Thyroid gland (tissue), 4 donors: Measurements from ENCODE around the gene B4GAT1. TPM values are rescaled to one million over a fixed set of nuclear protein-coding genes. Genes with fewer than 3 reads are reported as not detected.
"Not testable (repeated sequence)": the region's sequence is repeated elsewhere in the genome, so short reads cannot be mapped to it uniquely, and the experiment has no call there.

Source experiments
- DNase-seq, 2 donors: peaks; one replicate each; pipeline ENCODE4 v3.0.0-alpha.2; 2019
- H3K27ac ChIP-seq, 3 donors: fragments of 200-600 bp; sonication (generic); 1 replicate in 2 of 3; 2 replicates in 1 of 3; pipeline ENCODE4 v1.5.1; 2016 to 2019; ENCODE audit warnings: mild to moderate bottlenecking in 1 of 3, moderate library complexity in 1 of 3
- H3K27me3 ChIP-seq: fragments of 200-600 bp; sonication (generic); one replicate; pipeline ENCODE4 v1.5.1; 2019
- H3K36me3 ChIP-seq, 2 donors: fragments of 200-600 bp; sonication (generic); one replicate each; pipeline ENCODE4 v1.5.1; 2016 to 2019
- H3K4me1 ChIP-seq, 2 donors: fragments of 200-600 bp; sonication (generic); one replicate each; pipeline ENCODE4 v1.5.1; 2017 to 2019
- H3K4me3 ChIP-seq, 3 donors: fragments of 200-600 bp; sonication (generic); replicated peaks in 1 of 3; 1 replicate in 2 of 3; 2 replicates in 1 of 3; pipeline ENCODE4 v1.5.1; 2016; ENCODE audit warnings: mild to moderate bottlenecking in 1 of 3
- H3K9me3 ChIP-seq: fragments of 200-600 bp; sonication (generic); one replicate; pipeline ENCODE4 v1.5.1; 2017
- POLR2A ChIP-seq, 2 donors: fragments of 450-650 bp; IDR thresholded peaks; one replicate each; pipeline ENCODE4 v1.6.1; 2017; ENCODE audit warnings: antibody characterized with exemption in 2 of 2, mild to moderate bottlenecking in 2 of 2, moderate library complexity in 1 of 2
- WGBS, 2 donors: methylation state at CpG; one replicate each; pipeline ENCODE4 v1.1.5; 2017; 5-methylcytosine and 5-hydroxymethylcytosine counted together
- intact Hi-C: fragments of 100-400 bp; cut with DNase I; formaldehyde crosslinking; loops from one replicate; pipeline ENCODE4 v1.15.1; 2023
- total RNA-seq, 4 donors: library from RNA; depleted of rRNA; stranded (reverse); fragments of >200 nt; gene quantifications; one replicate each; pipeline ENCODE4 v1.2.3, GENCODE V29; 2016
- TF ChIP-seq, protein P1 (sequence below), 6 experiments: fragments of 200-600 bp in 3 of 6; fragments of 450-650 bp in 3 of 6; sonication (generic) in 3 of 6; IDR thresholded peaks; one replicate each; pipeline ENCODE4 v1.5.1; 2016 to 2019; ENCODE audit warnings: antibody characterized with exemption in 6 of 6, mild to moderate bottlenecking in 2 of 6, inconsistent platforms in 1 of 6, moderate library complexity in 1 of 6

Gene B4GAT1
- total RNA-seq, 4 donors from 2014 or later = 41.1 to 67.2 (median 49.5) TPM

DNA sequence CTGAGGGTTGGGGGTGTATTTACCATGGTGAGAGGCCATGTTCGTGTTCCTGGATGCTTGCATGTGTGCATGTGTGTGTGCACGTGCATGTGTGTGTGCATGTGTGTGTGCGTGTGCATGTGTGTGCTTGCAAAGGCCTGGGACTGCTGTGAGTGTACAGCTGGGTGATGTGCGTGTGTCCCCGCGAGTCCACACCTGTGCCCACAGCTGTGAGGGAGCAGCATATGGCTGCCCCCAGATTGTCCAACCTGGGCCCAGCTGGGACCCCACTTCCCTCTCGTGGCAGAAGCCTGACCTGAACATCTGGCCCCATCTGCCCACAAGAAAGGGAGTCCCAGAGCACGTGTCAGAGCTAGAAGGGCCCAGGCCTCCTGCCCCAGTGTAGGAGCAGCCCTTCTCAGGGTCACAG lies 22.2 kb downstream of the B4GAT1 start:
- TF ChIP-seq, protein P1, sequence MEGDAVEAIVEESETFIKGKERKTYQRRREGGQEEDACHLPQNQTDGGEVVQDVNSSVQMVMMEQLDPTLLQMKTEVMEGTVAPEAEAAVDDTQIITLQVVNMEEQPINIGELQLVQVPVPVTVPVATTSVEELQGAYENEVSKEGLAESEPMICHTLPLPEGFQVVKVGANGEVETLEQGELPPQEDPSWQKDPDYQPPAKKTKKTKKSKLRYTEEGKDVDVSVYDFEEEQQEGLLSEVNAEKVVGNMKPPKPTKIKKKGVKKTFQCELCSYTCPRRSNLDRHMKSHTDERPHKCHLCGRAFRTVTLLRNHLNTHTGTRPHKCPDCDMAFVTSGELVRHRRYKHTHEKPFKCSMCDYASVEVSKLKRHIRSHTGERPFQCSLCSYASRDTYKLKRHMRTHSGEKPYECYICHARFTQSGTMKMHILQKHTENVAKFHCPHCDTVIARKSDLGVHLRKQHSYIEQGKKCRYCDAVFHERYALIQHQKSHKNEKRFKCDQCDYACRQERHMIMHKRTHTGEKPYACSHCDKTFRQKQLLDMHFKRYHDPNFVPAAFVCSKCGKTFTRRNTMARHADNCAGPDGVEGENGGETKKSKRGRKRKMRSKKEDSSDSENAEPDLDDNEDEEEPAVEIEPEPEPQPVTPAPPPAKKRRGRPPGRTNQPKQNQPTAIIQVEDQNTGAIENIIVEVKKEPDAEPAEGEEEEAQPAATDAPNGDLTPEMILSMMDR (IDR thresholded peaks at IDR 0.05) = no peak
- no peak for TF ChIP-seq POLR2A (IDR thresholded peaks at IDR 0.05)
- DNase-seq = no peak
- no peaks in the 10 kb centered on the region for H3K9me3 ChIP-seq
- WGBS, 2 donors = 67 to 86% methylated on average over 2 to 3 of the region's 8 CpGs
- H3K27me3 ChIP-seq = no peaks in the 10 kb centered on the region
- no peaks in the 10 kb centered on the region for H3K36me3 ChIP-seq
- no peak overlapping the region for H3K4me3 ChIP-seq
- intact Hi-C loops = no loop called here
- peaks cover 0 to 28% of the 10 kb centered on the region in 2 donors for H3K4me1 ChIP-seq
- peak overlapping the region in 1 of 3 donors; percentile 41 for H3K27ac ChIP-seq

DNA sequence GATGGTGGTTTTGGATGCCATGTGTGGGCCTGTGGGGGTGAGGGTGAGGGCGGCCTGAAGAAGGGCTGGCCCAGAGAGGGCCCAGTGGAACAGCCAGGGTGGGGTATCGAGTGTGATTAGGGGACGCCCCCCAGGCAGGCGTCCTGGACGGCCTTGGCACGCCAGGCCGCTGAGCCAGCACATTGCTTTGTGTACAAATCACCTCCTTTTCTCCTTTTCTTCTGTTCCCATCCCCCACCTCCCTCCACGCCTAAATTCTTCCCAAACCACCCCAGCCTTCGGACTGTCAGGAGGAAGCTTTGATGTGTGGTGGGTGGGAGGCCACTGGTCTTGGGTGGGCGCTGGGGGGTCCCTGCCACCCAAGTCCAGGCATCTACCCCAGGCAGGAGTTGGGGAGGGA lies 22.8 kb downstream of the B4GAT1 start:
- intact Hi-C loops = no loop called here
- Histone ChIP-seq H3K4me1 (peaks cover 0 to 28% of the 10 kb centered on the region in 2 donors), H3K9me3 (no peaks in the 10 kb centered on the region), H3K36me3 (no peaks in the 10 kb centered on the region), H3K27me3 (no peaks in the 10 kb centered on the region), H3K4me3 (no peak overlapping the region), H3K27ac (no peak overlapping the region)
- no peak for TF ChIP-seq POLR2A (IDR thresholded peaks at IDR 0.05)
- TF ChIP-seq, protein P1 (IDR thresholded peaks at IDR 0.05) = no peak
- DNase-seq = no peak
- 55 to 76% methylated on average over 10 of the region's 10 CpGs for WGBS, 2 donors

DNA sequence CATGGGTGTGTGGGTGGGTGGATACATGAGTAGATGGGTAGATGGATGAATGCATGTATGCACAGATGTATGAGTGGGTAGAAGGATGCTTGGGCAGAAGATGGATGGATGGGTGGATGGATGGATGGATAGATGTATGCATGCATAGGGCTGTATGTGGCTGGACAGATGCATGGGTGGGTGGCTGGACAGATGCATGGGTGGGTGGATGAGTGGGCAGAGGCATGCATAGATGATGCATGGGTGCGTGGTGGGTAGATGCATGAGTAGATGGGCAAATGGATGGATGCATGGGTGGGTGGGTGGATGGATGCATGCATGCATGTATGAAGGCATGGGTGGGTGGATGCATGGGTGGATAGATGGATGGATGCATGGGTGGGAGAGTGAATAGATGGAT lies 23.7 kb downstream of the B4GAT1 start:
- Histone ChIP-seq H3K27ac (no peak overlapping the region), H3K9me3 (no peaks in the 10 kb centered on the region), H3K36me3 (no peaks in the 10 kb centered on the region), H3K27me3 (no peaks in the 10 kb centered on the region), H3K4me3 (no peak overlapping the region), H3K4me1 (peaks cover 0 to 27% of the 10 kb centered on the region in 2 donors)
- 92 to 98% methylated on average over 1 of the region's 1 CpG for WGBS, 2 donors
- no peak for TF ChIP-seq POLR2A (IDR thresholded peaks at IDR 0.05)
- TF ChIP-seq, protein P1 (IDR thresholded peaks at IDR 0.05) = no peak
- intact Hi-C loops = no loop called here
- no peak for DNase-seq

DNA sequence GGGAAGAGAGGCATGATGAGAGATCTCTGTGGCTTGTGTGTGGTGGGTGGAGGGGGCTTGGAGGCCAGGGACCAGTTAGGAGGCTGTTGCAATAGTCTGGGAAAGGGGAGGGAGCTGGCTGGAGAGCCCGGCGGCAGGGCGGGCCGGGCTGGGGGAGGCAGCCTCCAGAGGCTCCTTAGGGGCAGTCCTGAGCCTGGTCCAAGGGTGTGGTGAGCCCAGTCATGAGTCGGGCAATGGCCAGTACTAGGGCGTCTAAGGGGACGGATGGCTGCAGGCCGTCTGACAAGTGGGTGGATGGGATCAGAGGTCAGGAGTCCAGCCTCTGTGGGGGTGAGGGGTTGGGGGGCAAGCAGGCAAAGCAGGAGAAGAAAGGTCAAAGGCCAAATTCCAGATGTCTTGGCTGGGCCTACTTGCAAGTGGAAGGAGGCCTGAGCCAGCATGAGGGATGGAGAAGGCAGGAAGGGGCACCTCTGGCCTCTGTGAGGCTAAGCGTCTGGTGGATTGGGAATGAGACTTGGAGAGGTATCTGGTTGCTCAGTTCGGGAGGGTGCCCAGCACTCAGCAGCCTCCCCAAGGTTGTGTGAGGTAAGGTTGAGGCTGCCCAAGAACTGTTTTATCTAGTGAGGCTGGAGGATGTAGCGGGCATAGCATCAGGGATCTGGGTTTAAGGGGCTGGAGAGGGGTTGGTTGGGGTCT lies 24.5 kb downstream of the B4GAT1 start:
- Histone ChIP-seq H3K9me3 (no peaks in the 10 kb centered on the region), H3K36me3 (no peaks in the 10 kb centered on the region), H3K4me3 (no peak overlapping the region), H3K27me3 (no peaks in the 10 kb centered on the region), H3K4me1 (peaks cover 0 to 24% of the 10 kb centered on the region in 2 donors), H3K27ac (no peak overlapping the region)
- intact Hi-C loops = no loop called here
- peak; percentile 13 to 19 for DNase-seq
- TF ChIP-seq POLR2A (IDR thresholded peaks at IDR 0.05) = no peak
- TF ChIP-seq, protein P1 (IDR thresholded peaks at IDR 0.05) = no peak
- 79 to 82% methylated on average over 11 of the region's 11 CpGs for WGBS, 2 donors

DNA sequence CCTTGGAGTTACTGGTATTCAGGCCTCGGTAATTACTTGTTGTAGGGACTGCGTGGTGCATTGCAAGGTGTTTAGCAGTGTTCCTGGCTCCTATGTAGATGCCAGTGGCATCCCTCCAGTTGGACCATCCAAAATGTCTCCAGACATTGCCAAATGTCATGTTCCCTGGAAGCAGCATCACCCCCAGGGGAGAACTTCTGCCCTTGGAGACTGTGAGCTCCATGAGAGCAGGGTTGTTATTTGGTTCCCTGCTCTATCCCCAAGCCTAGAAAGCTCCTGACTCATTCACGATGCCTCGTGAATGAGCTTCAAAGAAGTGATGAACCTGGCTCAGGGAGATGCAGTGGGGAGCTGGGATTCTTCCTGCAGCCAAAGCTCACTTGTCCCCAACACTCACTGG lies 25.8 kb downstream of the B4GAT1 start:
- peaks cover 0 to 25% of the 10 kb centered on the region in 2 donors for H3K4me1 ChIP-seq
- TF ChIP-seq, protein P1 (IDR thresholded peaks at IDR 0.05) = no peak
- TF ChIP-seq POLR2A (IDR thresholded peaks at IDR 0.05) = no peak
- H3K27me3 ChIP-seq = no peaks in the 10 kb centered on the region
- no peak overlapping the region for H3K4me3 ChIP-seq
- intact Hi-C loops = no loop called here
- peak overlapping the region in 1 of 3 donors; percentile 10 for H3K27ac ChIP-seq
- no peaks in the 10 kb centered on the region for H3K9me3 ChIP-seq
- H3K36me3 ChIP-seq = no peaks in the 10 kb centered on the region
- no peak for DNase-seq
- WGBS, 2 donors = 92 to 94% methylated on average over 4 of the region's 4 CpGs

DNA sequence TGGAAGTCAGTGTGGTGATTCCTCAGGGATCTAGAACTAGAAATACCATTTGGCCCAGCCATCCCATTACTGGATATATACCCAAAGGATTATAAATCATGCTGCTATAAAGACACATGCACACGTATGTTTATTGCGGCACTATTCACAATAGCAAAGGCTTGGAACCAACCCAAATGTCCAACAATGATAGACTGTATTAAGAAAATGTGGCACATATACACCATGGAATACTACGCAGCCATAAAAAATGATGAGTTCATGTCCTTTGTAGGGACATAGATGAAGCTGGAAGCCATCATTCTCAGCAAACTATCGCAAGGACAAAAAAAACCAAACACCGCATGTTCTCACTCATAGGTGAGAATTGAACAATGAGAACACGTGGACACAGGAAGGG lies 26.7 kb downstream of the B4GAT1 start:
- intact Hi-C loops = not testable (repeated sequence)
- 95 to 98% methylated on average over 6 of the region's 6 CpGs for WGBS, 2 donors

DNA sequence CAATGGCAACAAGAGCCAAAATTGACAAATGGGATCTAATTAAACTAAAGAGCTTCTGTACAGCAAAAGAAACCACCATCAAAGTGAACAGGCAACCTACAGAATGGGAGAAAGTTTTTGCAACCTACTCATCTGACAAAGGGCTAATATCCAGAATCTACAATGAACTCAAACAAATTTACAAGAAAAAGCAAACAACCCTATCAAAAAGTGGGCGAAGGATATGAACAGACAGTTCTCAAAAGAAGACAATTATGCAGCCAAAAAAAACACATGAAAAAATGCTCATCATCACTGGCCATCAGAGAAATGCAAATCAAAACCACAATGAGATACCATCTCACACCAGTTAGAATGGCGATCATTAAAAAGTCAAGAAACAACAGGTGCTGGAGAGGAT lies 27.1 kb downstream of the B4GAT1 start:
- 92 to 96% methylated on average over 2 of the region's 2 CpGs for WGBS, 2 donors
- intact Hi-C loops, H3K27ac ChIP-seq, H3K27me3 ChIP-seq, H3K36me3 ChIP-seq, DNase-seq, H3K4me3 ChIP-seq, H3K9me3 ChIP-seq: not testable (repeated sequence)
- peaks cover 0 to 20% of the 10 kb centered on the region in 2 donors for H3K4me1 ChIP-seq

More for the DNA sequence above, 26.7 kb downstream of the B4GAT1 start:
- H3K4me3 ChIP-seq, H3K9me3 ChIP-seq, H3K27me3 ChIP-seq, H3K36me3 ChIP-seq, DNase-seq, H3K27ac ChIP-seq: not testable (repeated sequence)
- H3K4me1 ChIP-seq = peaks cover 0 to 20% of the 10 kb centered on the region in 2 donors
